ENCODE measurements around the gene ESYT2. TPM values are rescaled to one million over a fixed set of nuclear protein-coding genes. Genes with fewer than 3 reads are reported as not detected.
"Not testable (repeated sequence)": the region's sequence is repeated elsewhere in the genome, so short reads cannot be mapped to it uniquely, and the experiment has no call there.

ESYT2 gene
- total and polyA plus RNA-seq, 4 donors = 16.4 to 83.0 (median 58.0) TPM

- DNase-seq = no peak
- no peak for TF ChIP-seq CTCF (IDR thresholded peaks at IDR 0.05; ENCODE audit: control extremely low read depth, extremely low read depth)
- H3K27ac ChIP-seq (ENCODE audit: low read depth in 1 of 2, low read length in 1 of 2) = no peak overlapping the region
- H3K36me3 ChIP-seq (ENCODE audit: control insufficient read depth in 4 of 4, insufficient read depth in 4 of 4, low read length in 4 of 4) = peaks cover 0 to 4% (median 0%) of the 10 kb centered on the region in 4 donors
- no peaks in the 10 kb centered on the region for H3K9me3 ChIP-seq (ENCODE audit: control insufficient read depth in 4 of 4, insufficient read depth in 3 of 4, low read length in 3 of 4)
- H3K4me1 ChIP-seq (ENCODE audit: control insufficient read depth in 5 of 5, insufficient read depth in 5 of 5, low read length in 5 of 5) = peaks cover 0 to 18% (median 3%) of the 10 kb centered on the region in 5 donors
- ATAC-seq (ENCODE audit: insufficient read depth, low FRiP score) = no peak
- no peak overlapping the region for H3K9ac ChIP-seq (ENCODE audit: insufficient read depth in 1 of 2, low read length in 2 of 2)
- 71 to 84% methylated on average over 3 of the region's 3 CpGs for WGBS, 2 donors
- H3K4me3 ChIP-seq = no peak overlapping the region
- no peaks in the 10 kb centered on the region for H3K27me3 ChIP-seq (ENCODE audit: control insufficient read depth in 3 of 3, insufficient read depth in 3 of 3, low read length in 2 of 3)
Observed at GRCh38 chr7:158698657-158699195, 130.6 kb downstream of the ESYT2 start.

GRCh38 chr7:158697597-158697996 lies 131.7 kb downstream of the ESYT2 start:
- H3K4me1 ChIP-seq (ENCODE audit: control insufficient read depth in 5 of 5, insufficient read depth in 5 of 5, low read length in 5 of 5); H3K4me3 ChIP-seq; H3K27me3 ChIP-seq (ENCODE audit: control insufficient read depth in 3 of 3, insufficient read depth in 3 of 3, low read length in 2 of 3); ATAC-seq (ENCODE audit: insufficient read depth, low FRiP score); DNase-seq; H3K36me3 ChIP-seq (ENCODE audit: control insufficient read depth in 4 of 4, insufficient read depth in 4 of 4, low read length in 4 of 4); H3K9ac ChIP-seq (ENCODE audit: insufficient read depth in 1 of 2, low read length in 2 of 2); H3K27ac ChIP-seq (ENCODE audit: low read depth in 1 of 2, low read length in 1 of 2); H3K9me3 ChIP-seq (ENCODE audit: control insufficient read depth in 4 of 4, insufficient read depth in 3 of 4, low read length in 3 of 4): not testable (repeated sequence)
- 94 to 100% methylated on average over 2 of the region's 2 CpGs for WGBS, 2 donors

- Histone ChIP-seq H3K9me3 (ENCODE audit: control insufficient read depth in 4 of 4, insufficient read depth in 3 of 4, low read length in 3 of 4) (no peaks in the 10 kb centered on the region), H3K27ac (ENCODE audit: low read depth in 1 of 2, low read length in 1 of 2) (no peak overlapping the region), H3K4me3 (no peak overlapping the region), H3K9ac (ENCODE audit: insufficient read depth in 1 of 2, low read length in 2 of 2) (no peak overlapping the region), H3K36me3 (ENCODE audit: control insufficient read depth in 4 of 4, insufficient read depth in 4 of 4, low read length in 4 of 4) (peaks cover 0 to 3% (median 0%) of the 10 kb centered on the region in 4 donors), H3K27me3 (ENCODE audit: control insufficient read depth in 3 of 3, insufficient read depth in 3 of 3, low read length in 2 of 3) (no peaks in the 10 kb centered on the region), H3K4me1 (ENCODE audit: control insufficient read depth in 5 of 5, insufficient read depth in 5 of 5, low read length in 5 of 5) (peaks cover 0 to 7% (median 0%) of the 10 kb centered on the region in 5 donors)
- 56 to 59% methylated on average over 10 of the region's 10 CpGs for WGBS, 2 donors
- ATAC-seq (ENCODE audit: insufficient read depth, low FRiP score) (peak; percentile 87), DNase-seq (peak; percentile 71 to 90 (median 85))
- peak; percentile 61 for TF ChIP-seq CTCF (IDR thresholded peaks at IDR 0.05; ENCODE audit: control extremely low read depth, extremely low read depth)
Observed at GRCh38 chr7:158695726-158696452, 133.4 kb downstream of the ESYT2 start.

GRCh38 chr7:158695056-158695455 lies 134.3 kb downstream of the ESYT2 start:
- DNase-seq = no peak
- Histone ChIP-seq H3K9me3 (ENCODE audit: control insufficient read depth in 4 of 4, insufficient read depth in 3 of 4, low read length in 3 of 4) (no peaks in the 10 kb centered on the region), H3K27me3 (ENCODE audit: control insufficient read depth in 3 of 3, insufficient read depth in 3 of 3, low read length in 2 of 3) (no peaks in the 10 kb centered on the region), H3K36me3 (ENCODE audit: control insufficient read depth in 4 of 4, insufficient read depth in 4 of 4, low read length in 4 of 4) (peaks cover 0 to 3% (median 0%) of the 10 kb centered on the region in 4 donors), H3K9ac (ENCODE audit: insufficient read depth in 1 of 2, low read length in 2 of 2) (no peak overlapping the region), H3K4me1 (ENCODE audit: control insufficient read depth in 5 of 5, insufficient read depth in 5 of 5, low read length in 5 of 5) (peaks cover 0 to 7% (median 0%) of the 10 kb centered on the region in 5 donors), H3K4me3 (no peak overlapping the region), H3K27ac (ENCODE audit: low read depth in 1 of 2, low read length in 1 of 2) (no peak overlapping the region)
- WGBS, 2 donors = 63 to 64% methylated on average over 3 of the region's 3 CpGs
- no peak for ATAC-seq (ENCODE audit: insufficient read depth, low FRiP score)
- no peak for TF ChIP-seq CTCF (IDR thresholded peaks at IDR 0.05; ENCODE audit: control extremely low read depth, extremely low read depth)

Measured in lung (tissue), 12 donors.